ENCODE results near the gene TRPM6. TPM values are rescaled to one million over a fixed set of nuclear protein-coding genes. Genes with fewer than 3 reads are reported as not detected.

TRPM6 gene
- polyA plus RNA-seq, 3 donors: 0.09 to 0.68 (median 0.22) TPM

- no peak overlapping the region for H3K27ac ChIP-seq (ENCODE audit: low read depth, low read length)
- WGBS, 3 donors: 19 to 23% (median 21%) methylated on average over 8 of the region's 8 CpGs
These were observed 144.7 kb downstream of the TRPM6 start for GRCh38 chr9:74742792-74743730.

- H3K27ac ChIP-seq (ENCODE audit: low read depth, low read length): no peak overlapping the region
- WGBS, 3 donors: 56 to 100% (median 96%) methylated on average over 1 of the region's 1 CpG
These were observed 145.4 kb downstream of the TRPM6 start for GRCh38 chr9:74742191-74742790.

- H3K27ac ChIP-seq (ENCODE audit: low read depth, low read length): no peak overlapping the region
- WGBS, 3 donors: 81 to 89% (median 88%) methylated on average over 4 of the region's 4 CpGs
These were observed 151.1 kb downstream of the TRPM6 start for GRCh38 chr9:74736646-74737045.

- 78 to 86% (median 81%) methylated on average over 4 of the region's 4 CpGs for WGBS, 3 donors
- H3K27ac ChIP-seq (ENCODE audit: low read depth, low read length): no peak overlapping the region
These were observed 152.0 kb downstream of the TRPM6 start for GRCh38 chr9:74735761-74736160.

- 45 to 58% (median 45%) methylated on average over 9 of the region's 9 CpGs for WGBS, 3 donors
- H3K27ac ChIP-seq (ENCODE audit: low read depth, low read length): no peak overlapping the region
These were observed 158.5 kb downstream of the TRPM6 start for GRCh38 chr9:74729136-74729695.

- H3K27ac ChIP-seq (ENCODE audit: low read depth, low read length): no peak overlapping the region
- 73 to 81% (median 75%) methylated on average over 7 of the region's 7 CpGs for WGBS, 3 donors
These were observed 159.5 kb downstream of the TRPM6 start for GRCh38 chr9:74728176-74728575.

GRCh38 chr9:74726581-74726980, 161.1 kb downstream of the TRPM6 start:
- 94 to 95% (median 95%) methylated on average over 3 of the region's 3 CpGs for WGBS, 3 donors
- no peak overlapping the region for H3K27ac ChIP-seq (ENCODE audit: low read depth, low read length)

- no peak overlapping the region for H3K27ac ChIP-seq (ENCODE audit: low read depth, low read length)
- 65 to 75% (median 71%) methylated on average over 5 of the region's 5 CpGs for WGBS, 3 donors
These were observed 163.4 kb downstream of the TRPM6 start for GRCh38 chr9:74724317-74724716.

- H3K27ac ChIP-seq (ENCODE audit: low read depth, low read length): no peak overlapping the region
- WGBS, 3 donors: 58 to 73% (median 70%) methylated on average over 5 of the region's 5 CpGs
These were observed 165.7 kb downstream of the TRPM6 start for GRCh38 chr9:74721696-74722660.

- WGBS, 3 donors: 58 to 86% (median 74%) methylated on average over 1 of the region's 1 CpG
- H3K27ac ChIP-seq (ENCODE audit: low read depth, low read length): no peak overlapping the region
These were observed 168.4 kb downstream of the TRPM6 start for GRCh38 chr9:74719306-74719705.

GRCh38 chr9:74718709-74719108, 169.0 kb downstream of the TRPM6 start:
- H3K27ac ChIP-seq (ENCODE audit: low read depth, low read length): no peak overlapping the region
- 89 to 91% (median 90%) methylated on average over 2 of the region's 2 CpGs for WGBS, 3 donors

- H3K27ac ChIP-seq (ENCODE audit: low read depth, low read length): no peak overlapping the region
- 50 to 71% (median 59%) methylated on average over 5 of the region's 5 CpGs for WGBS, 3 donors
These were observed 176.4 kb downstream of the TRPM6 start for GRCh38 chr9:74711341-74711740.

GRCh38 chr9:74697535-74697934, 190.2 kb downstream of the TRPM6 start:
- no peak overlapping the region for H3K27ac ChIP-seq (ENCODE audit: low read depth, low read length)
- WGBS, 3 donors: 40 to 69% (median 66%) methylated on average over 2 of the region's 2 CpGs

GRCh38 chr9:74696520-74696919, 191.2 kb downstream of the TRPM6 start:
- H3K27ac ChIP-seq (ENCODE audit: low read depth, low read length): no peak overlapping the region
- 67 to 85% (median 74%) methylated on average over 1 of the region's 1 CpG for WGBS, 3 donors

GRCh38 chr9:74691058-74691457, 196.7 kb downstream of the TRPM6 start:
- no peak overlapping the region for H3K27ac ChIP-seq (ENCODE audit: low read depth, low read length)
- whole genome bisulfite sequencing, 3 donors: 76 to 87% (median 82%) methylated on average over 8 of the region's 8 CpGs

- 78 to 89% (median 80%) methylated on average over 4 of the region's 4 CpGs for WGBS, 3 donors
- no peak overlapping the region for H3K27ac ChIP-seq (ENCODE audit: low read depth, low read length)
These were observed 204.4 kb downstream of the TRPM6 start for GRCh38 chr9:74683322-74683721.

- 13 to 15% (median 15%) methylated on average over 3 of the region's 3 CpGs for WGBS, 3 donors
- H3K27ac ChIP-seq (ENCODE audit: low read depth, low read length): no peak overlapping the region
These were observed 205.8 kb downstream of the TRPM6 start for GRCh38 chr9:74681906-74682305.

- H3K27ac ChIP-seq (ENCODE audit: low read depth, low read length): no peak overlapping the region
- 78 to 88% (median 84%) methylated on average over 6 of the region's 6 CpGs for WGBS, 3 donors
These were observed 213.6 kb downstream of the TRPM6 start for GRCh38 chr9:74674077-74674476.

Measured in adipose tissue (tissue), 3 donors.